ENCODE data around the gene ZFP92.
"Not testable (repeated sequence)": the region's sequence is repeated elsewhere in the genome, so short reads cannot be mapped to it uniquely, and the experiment has no call there.

ZFP92 gene

GRCh38 chrX:153387345-153387744 lies 23.9 kb upstream of the ZFP92 start:
- DNase-seq (ENCODE audit: low read depth in 2 of 2): no peak

- no peak for DNase-seq (ENCODE audit: low read depth in 2 of 2)
Measured at GRCh38 chrX:153387987-153388721, 23.1 kb upstream of the ZFP92 start.

DNA sequence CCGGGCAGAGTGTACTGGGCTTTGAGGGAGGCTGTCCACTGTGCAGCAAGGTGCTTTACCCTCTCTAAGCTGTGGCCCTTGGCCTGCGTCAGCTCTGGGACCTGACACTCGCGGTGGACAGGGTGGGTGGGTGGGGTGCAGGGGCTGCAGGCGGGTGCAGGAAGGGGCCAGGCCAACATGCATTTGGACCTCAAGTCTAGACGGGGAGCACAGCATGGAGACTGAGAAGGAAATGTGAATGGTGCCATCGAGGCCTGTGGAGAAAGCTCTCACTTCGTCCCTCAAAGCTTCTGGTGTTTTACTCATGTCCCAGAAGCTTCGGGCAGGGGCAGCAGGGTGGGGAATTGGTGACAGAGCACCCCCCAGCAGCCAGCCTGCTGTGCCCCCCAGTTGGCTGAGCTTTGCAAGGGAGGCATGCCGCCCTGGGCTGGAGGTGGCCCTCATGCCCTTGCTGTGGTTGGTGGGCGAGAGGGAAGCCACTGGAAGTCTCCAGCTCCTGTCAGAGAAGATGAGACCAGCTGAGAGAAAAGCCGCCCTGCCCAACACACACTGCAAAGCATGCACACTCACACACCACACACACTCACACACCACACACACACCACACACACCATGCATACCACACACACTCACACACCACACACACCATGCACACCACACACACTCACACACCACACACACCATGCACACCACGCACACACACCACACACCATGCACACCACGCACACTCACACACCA lies 22.4 kb upstream of the ZFP92 start:
- DNase-seq (ENCODE audit: low read depth in 2 of 2): no peak

DNA sequence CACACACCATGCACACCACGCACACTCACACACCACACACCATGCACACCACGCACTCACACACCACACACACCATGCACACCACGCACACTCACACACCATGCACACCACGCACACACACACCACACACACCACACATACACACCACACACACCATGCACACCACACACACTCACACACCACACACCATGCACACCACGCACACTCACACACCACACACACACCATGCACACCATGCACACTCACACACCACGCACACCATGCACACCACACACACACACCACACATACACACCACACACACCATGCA lies 21.9 kb upstream of the ZFP92 start:
- DNase-seq (ENCODE audit: low read depth in 2 of 2): not testable (repeated sequence)

GRCh38 chrX:153392642-153393321 lies 18.5 kb upstream of the ZFP92 start:
- DNase-seq (ENCODE audit: low read depth in 2 of 2): no peak

DNA sequence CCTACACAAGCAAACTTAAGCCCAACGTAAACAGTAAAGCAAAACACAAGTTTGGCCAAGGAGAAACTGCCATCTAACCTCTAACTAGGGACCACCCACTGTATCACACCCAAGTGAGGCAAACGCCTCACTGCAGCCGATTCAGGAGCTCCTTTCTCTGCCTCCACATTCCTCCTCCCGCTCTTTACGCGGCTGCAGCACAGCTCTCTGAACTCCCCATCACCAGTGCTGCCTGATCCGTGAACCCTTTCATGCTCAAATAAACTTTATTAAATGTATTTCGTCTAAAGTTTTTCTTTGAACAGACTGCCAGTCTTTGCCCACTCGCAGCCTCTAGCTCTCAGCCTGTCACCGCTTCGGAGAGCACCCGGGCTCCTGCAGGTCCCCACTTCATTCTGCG lies 16.7 kb upstream of the ZFP92 start:
- DNase-seq (ENCODE audit: low read depth in 2 of 2): no peak

- DNase-seq (ENCODE audit: low read depth in 2 of 2): no peak
Measured at GRCh38 chrX:153395613-153396319, 15.5 kb upstream of the ZFP92 start.

DNA sequence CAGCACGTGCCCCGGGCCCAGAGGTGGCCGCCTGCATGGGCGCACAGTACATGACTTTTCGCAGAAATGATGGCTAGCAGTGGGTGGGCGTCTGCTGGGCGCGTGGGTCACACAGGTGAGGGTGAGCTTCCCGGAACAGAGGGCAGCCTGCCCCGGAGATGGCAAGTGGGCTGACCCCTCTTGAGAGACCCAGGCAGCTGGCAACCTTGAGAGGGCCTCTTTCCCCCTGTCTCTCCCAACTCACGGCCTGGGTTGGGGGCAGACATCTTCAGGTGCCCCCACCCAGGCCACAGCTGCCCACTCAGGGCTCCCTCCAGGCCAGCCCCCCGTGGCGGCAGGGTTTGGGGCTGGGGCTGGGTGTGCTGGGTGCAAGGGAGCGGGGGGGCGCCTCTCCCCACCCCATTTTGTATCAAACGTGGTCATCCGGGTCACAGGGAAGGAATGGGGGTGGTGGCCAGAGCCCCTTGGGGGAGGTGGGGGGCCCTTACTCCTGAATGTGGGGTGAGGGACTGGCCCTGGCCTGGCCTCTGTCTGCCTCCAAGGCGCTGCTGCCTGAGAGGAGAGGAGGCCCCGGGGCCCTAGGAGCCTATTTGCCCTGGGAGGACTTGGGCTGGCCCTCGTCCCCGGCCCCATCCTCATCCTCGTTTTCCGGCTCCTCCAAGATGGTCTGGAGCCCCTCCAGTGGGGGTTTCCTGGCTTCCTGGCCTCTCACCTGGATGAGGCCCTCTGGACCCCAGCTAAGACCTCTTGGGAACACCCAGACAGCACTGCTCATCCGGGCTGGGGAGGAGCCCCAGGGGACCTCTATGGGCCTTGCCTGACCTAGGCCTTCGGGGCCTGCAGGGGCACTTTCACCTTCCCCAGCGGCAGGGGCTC lies 14.7 kb upstream of the ZFP92 start:
- DNase-seq (ENCODE audit: low read depth in 2 of 2): no peak

DNA sequence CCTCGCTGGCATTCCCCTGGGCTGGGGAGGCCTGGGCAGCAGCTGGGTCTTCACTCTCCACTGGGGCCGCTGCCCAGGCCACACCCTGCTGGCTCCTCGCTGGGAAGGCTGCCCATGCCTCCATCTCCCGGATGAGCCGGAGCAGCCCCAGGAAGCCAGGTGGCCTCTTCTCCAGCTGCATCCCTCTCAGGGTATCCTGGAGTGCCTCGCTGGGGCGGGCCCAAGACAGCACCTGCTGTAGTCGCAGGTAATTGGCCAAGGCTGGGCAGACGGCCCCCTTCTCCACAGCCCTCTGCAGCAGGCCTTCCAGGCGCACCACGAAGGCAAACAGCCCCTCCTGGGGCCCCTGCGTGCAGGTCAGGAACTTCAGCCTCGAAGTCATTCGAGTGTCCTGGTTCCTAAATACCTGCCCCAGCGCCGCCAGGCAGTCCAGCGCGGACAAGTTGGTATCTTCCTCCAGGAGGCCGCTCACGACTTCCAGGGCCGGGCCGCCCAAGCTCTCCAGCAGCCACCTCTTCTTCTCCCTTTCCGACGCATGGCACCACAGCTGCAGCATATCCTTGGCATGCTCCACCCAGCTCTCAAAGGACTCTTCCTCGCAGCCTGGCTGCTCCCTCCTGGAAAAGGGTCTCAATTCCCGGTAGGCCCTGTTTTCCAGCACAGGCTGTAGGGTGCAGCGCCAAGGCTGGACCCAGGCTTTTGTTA lies 13.9 kb upstream of the ZFP92 start:
- no peak for DNase-seq (ENCODE audit: low read depth in 2 of 2)

- DNase-seq (ENCODE audit: low read depth in 2 of 2): no peak
Measured at GRCh38 chrX:153398275-153398960, 12.9 kb upstream of the ZFP92 start.

- DNase-seq (ENCODE audit: low read depth in 2 of 2): peak in 1 of 2 donors; percentile 17
Measured at GRCh38 chrX:153400146-153401132, 10.8 kb upstream of the ZFP92 start.

GRCh38 chrX:153401133-153401764 lies 10.0 kb upstream of the ZFP92 start, which contains the start of gene PNMA6E:
TSS of gene PNMA6E (minus strand) at chrX:153401350. CDS start at chrX:153398849, 2,501 bp downstream.
- DNase-seq (ENCODE audit: low read depth in 2 of 2): no peak

DNA sequence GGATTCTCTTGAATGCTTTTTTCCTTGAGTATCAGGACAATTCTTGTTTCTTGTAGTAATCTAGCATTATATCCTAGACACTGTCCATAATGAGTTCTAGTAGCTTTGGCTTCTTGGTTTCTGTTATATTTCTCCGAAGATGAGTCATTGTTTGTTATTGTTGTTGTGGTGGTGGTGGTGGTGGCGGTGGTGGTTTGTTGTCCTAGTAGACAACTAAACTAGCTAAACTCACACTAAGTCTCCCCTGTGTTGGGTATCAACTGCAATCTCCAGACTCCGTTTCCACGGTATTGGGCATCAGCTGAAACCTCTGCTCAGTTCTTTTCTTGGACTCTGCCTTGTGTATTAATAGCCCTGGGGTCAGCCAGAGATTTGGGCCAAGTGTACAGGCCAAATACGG lies 6.9 kb upstream of the ZFP92 start:
- DNase-seq (ENCODE audit: low read depth in 2 of 2): not testable (repeated sequence)

- DNase-seq (ENCODE audit: low read depth in 2 of 2): no peak
Measured at GRCh38 chrX:153405426-153405825, 5.8 kb upstream of the ZFP92 start.

DNA sequence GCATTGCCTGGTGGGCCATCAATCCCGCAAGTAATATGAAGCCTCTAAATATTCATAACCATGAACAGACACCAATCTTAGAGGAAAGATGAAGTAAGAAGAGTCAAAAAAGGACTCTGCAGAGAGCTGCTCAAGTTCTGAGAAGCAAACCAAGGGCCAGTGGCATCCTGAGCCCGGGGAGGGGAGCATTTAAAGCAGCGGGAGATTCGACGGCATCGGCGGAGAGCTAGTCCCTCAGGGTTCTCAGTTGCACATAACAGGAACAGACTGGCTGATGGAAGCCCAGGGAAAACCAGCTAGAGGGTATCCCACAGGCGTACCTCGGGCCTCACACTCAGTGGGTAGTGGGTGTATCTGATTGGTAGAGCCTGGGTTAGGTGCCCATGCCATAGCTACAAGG lies 5.3 kb upstream of the ZFP92 start:
- no peak for DNase-seq (ENCODE audit: low read depth in 2 of 2)

- DNase-seq (ENCODE audit: low read depth in 2 of 2): no peak
Measured at GRCh38 chrX:153406903-153407302, 4.4 kb upstream of the ZFP92 start.

- DNase-seq (ENCODE audit: low read depth in 2 of 2): no peak
Measured at GRCh38 chrX:153407736-153408135, 3.5 kb upstream of the ZFP92 start.

DNA sequence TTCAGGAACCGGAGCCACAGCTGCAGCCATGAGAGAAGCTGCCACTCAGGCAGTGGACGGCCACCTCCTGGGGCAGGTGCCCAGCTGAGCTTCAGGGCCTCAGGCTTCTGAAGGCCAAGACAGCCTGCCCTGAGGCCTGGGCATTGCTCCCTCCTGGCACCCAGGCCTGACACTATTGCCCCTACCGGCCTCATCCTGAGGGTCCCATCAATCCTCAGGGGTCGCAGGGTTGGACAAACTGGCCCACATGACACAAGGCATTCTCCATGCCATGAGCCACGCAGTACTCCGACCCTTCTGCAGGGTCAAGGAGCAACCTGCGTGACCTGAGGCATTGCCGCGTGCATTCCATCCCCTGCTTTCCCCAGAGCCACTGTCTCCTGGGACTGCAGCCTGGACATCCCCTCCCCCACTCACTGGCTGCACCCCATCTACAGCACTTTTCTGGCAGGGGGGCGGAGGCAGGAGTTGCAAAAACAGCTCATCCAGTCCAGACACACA lies 3.0 kb upstream of the ZFP92 start:
- DNase-seq (ENCODE audit: low read depth in 2 of 2): no peak
